Stimulated activated effector memory CD8-positive, alpha-beta T cell treated with anti-CD3 and anti-CD28 coated beads, Interleukin-12 subunit alpha, Interleukin-12 subunit beta, amount 100 ng/mL, for 72 hours (primary cell): ENCODE data around the gene TM9SF4.

Experiments used
- ATAC-seq: fragments of 150-1000 bp; cut with Tn5 transposase; 2 replicates; pipeline ENCODE4 v1.10.0; 2021
- DNase-seq, 2 donors: peaks; one replicate each; pipeline ENCODE4 v3.0.0; 2021 to 2022; ENCODE audit warnings: low spot score in 2 of 2
- H3K27ac Mint-ChIP-seq: one replicate; pipeline ENCODE4 v1.8.0; 2022; ENCODE audit warnings: mild to moderate bottlenecking, mixed read lengths
- H3K36me3 Mint-ChIP-seq: one replicate; pipeline ENCODE4 v1.8.0; 2022; ENCODE audit warnings: mild to moderate bottlenecking, mixed read lengths
- H3K4me1 Mint-ChIP-seq: one replicate; pipeline ENCODE4 v1.8.0; 2022; ENCODE audit warnings: mixed read lengths
- H3K4me3 Mint-ChIP-seq: one replicate; pipeline ENCODE4 v1.8.0; 2022; ENCODE audit warnings: mild to moderate bottlenecking, mixed read lengths
- H3K9me3 Mint-ChIP-seq: one replicate; pipeline ENCODE4 v1.8.0; 2022; ENCODE audit warnings: mixed read lengths

Gene TM9SF4

DNA sequence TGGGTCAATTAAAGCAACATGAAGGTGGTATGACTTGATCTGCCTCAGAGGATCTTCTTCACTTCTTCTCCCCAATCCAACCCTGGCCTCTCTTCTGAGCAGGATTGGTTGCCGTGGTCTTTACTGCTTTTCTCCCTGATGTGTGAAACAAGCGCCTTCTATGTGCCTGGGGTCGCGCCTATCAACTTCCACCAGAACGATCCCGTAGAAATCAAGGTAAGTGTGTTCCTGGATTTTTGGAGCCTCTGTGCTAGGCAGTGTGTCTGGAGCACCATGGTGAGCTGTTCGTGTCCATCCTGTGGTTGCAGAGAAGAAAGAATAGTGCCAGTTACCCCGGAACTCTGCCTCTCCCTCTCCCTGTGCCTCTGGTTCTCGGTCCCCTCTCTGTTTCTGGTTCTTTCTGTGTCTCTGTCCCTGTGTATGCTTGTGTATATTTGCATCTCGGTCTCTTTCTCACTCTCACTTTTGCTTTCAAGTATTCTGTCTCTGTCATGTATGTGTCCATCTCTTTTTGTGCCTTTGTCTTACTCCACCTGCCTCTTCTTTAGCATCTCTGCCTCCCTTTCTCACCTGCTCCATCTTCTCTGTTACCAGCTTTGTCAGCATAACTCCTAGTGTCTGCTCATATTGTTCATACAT is 23.5 kb downstream of the TM9SF4 start:
- H3K27ac Mint-ChIP-seq = no peak overlapping the region
- ATAC-seq = no peak

DNA sequence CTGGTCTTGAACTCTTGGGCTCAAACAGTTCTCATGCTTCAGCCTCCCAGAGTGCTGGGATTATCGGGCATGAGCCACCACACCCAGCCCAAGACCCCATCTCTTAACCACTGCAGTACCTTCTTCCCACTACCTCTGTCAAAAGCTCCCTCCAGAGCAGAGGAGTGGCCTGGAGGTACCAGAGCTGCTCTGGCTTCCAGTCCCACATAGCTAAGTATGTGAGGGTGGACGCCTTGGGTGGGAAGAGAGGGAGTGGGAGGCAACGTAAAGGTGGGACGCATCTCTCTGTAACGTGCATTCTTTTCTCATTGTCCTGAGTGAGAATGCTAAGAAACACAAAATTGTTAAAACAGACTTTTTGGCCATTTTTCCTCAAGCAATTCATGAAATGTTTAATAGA is 24.5 kb downstream of the TM9SF4 start:
- H3K36me3 Mint-ChIP-seq = peaks cover 71% of the 10 kb centered on the region
- no peaks in the 10 kb centered on the region for H3K9me3 Mint-ChIP-seq
- H3K27ac Mint-ChIP-seq = no peak overlapping the region
- DNase-seq (no peak), ATAC-seq (no peak)
- H3K4me3 Mint-ChIP-seq = no peak overlapping the region
- peaks cover 36% of the 10 kb centered on the region for H3K4me1 Mint-ChIP-seq

More for the DNA sequence above, 23.5 kb downstream of the TM9SF4 start:
- no peaks in the 10 kb centered on the region for H3K9me3 Mint-ChIP-seq
- H3K4me3 Mint-ChIP-seq = no peak overlapping the region
- peaks cover 61% of the 10 kb centered on the region for H3K36me3 Mint-ChIP-seq
- DNase-seq = no peak
- H3K4me1 Mint-ChIP-seq = peaks cover 42% of the 10 kb centered on the region

DNA sequence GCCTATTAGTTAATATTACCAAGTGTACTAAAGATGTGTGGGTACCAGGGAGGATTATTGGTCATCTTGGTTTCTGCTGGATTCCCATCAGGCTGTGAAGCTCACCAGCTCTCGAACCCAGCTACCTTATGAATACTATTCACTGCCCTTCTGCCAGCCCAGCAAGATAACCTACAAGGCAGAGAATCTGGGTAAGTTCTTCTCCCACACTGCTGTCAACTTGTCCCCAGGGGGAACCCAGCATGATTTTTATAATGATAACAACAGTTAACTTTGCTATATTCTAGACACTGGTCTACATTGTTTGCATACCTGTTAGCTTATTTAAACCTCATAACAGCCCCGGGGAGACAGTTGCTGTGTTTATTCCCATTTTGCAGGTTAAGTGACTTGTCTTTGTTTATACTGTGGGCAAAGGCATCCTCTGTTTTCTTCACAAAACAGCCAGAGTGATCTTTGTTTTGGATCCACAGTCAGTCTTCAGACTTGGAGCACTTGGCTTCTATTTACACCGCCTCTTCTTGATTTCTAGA is 26.5 kb downstream of the TM9SF4 start:
- Mint-ChIP-seq H3K36me3 (peaks cover 80% of the 10 kb centered on the region), H3K4me1 (peaks cover 25% of the 10 kb centered on the region), H3K9me3 (no peaks in the 10 kb centered on the region), H3K27ac (no peak overlapping the region), H3K4me3 (no peak overlapping the region)
- no peak for ATAC-seq
- DNase-seq = no peak

DNA sequence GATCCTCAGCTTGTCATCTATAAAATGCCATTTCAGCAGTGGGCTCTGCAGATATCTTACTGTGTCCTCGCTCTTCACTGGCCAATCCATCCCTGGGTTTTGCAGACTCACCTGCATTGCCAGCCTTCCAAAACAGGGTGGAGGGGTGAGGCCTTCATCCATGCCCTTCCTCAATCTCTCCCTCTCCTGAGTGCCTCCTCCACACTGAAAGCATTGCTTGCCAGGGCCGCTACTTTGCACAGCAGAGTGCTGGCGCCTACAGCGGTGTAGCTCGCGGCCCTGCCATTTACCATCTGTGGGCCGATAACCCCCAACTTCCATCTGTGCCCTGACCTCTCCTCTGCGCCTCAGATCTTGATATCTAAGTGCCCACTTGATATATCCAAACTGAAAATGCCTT is 29.4 kb downstream of the TM9SF4 start:
- Mint-ChIP-seq H3K36me3 (peaks cover 93% of the 10 kb centered on the region), H3K4me1 (peaks cover 3% of the 10 kb centered on the region), H3K4me3 (no peak overlapping the region), H3K27ac (peak overlapping the region; percentile 29), H3K9me3 (no peaks in the 10 kb centered on the region)
- DNase-seq = no peak
- no peak for ATAC-seq

DNA sequence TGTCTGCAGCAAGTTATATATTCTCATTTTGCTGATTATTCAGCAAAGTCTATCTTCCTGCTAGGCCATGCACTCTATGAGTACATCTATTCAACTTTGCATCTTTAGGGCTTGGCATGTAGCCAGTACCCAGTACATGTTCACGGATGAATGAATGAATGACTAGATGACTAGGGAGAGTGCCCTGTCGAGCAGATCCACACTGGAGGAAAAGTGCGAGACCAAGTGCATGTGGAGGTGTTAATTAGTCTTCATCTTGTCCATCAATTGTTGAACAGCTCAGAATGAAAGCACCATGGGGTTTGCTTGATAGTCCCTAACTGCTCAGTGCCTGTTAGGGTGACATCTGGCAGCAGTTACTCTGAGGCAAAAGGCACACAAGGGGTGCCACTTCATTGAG is 30.4 kb downstream of the TM9SF4 start:
- peaks cover 5% of the 10 kb centered on the region for H3K4me1 Mint-ChIP-seq
- H3K27ac Mint-ChIP-seq = peak overlapping the region; percentile 29
- no peak overlapping the region for H3K4me3 Mint-ChIP-seq
- peaks cover 96% of the 10 kb centered on the region for H3K36me3 Mint-ChIP-seq
- DNase-seq (no peak), ATAC-seq (no peak)
- no peaks in the 10 kb centered on the region for H3K9me3 Mint-ChIP-seq

DNA sequence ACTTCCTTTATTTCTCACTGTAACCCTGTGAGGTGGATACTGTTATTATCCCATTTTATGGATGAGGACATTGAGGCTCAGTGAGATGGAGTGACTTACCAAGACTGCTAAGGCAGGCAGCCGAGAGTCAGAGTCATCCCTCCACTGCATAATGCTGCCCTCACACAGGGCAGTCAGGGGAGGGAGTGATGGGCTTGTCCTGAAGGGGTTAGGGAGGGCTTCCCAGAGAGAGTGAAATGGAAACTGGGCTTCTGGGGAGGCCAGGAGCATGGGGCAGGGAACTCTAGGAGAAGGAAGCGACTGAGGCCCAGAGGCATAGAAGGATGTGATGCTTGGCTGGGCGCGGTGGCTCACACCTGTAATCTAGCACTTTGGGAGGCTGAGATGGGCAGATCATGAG is 31.1 kb downstream of the TM9SF4 start:
- peaks cover 96% of the 10 kb centered on the region for H3K36me3 Mint-ChIP-seq
- no peak overlapping the region for H3K4me3 Mint-ChIP-seq
- H3K4me1 Mint-ChIP-seq = peaks cover 5% of the 10 kb centered on the region
- H3K9me3 Mint-ChIP-seq = no peaks in the 10 kb centered on the region
- DNase-seq = no peak
- H3K27ac Mint-ChIP-seq = no peak overlapping the region
- ATAC-seq = no peak

DNA sequence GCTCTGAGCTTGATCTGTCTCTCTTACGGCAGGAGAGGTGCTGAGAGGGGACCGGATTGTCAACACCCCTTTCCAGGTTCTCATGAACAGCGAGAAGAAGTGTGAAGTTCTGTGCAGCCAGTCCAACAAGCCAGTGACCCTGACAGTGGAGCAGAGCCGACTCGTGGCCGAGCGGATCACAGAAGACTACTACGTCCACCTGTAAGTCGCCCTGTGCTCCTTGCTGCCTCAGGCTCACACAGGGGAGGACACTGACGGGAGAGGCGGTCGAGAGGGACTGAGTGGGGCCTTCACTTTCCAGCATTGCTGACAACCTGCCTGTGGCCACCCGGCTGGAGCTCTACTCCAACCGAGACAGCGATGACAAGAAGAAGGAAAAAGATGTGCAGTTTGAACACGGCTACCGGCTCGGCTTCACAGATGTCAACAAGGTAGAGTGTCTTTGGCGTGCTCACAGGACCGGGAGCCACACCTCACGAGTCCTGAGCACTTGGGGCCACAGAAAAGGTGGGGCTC is 32.0 kb downstream of the TM9SF4 start:
- peaks cover 5% of the 10 kb centered on the region for H3K4me1 Mint-ChIP-seq
- H3K4me3 Mint-ChIP-seq = no peak overlapping the region
- H3K9me3 Mint-ChIP-seq = no peaks in the 10 kb centered on the region
- no peak overlapping the region for H3K27ac Mint-ChIP-seq
- no peak for ATAC-seq
- H3K36me3 Mint-ChIP-seq = peaks cover 96% of the 10 kb centered on the region
- no peak for DNase-seq

DNA sequence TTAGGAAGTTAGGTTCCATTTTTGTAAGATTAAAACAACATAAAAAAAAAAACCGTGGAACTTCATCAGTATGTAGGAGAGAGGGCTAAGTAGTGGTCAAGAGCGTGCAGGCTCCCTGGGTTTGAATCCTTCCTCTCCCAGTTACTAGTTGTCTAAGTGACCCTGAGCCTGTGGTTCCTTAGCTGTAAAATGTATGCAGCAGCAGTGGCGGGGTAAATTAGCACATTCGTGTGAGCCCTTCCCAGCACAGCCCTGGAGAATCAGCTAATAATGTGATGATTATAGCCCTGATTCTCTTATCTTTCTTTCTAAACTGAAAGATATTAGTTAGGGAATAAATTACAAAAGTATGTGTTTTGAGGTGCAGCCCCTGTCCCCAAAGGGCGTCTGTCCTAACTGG is 32.6 kb downstream of the TM9SF4 start:
- no peak overlapping the region for H3K4me3 Mint-ChIP-seq
- H3K9me3 Mint-ChIP-seq = no peaks in the 10 kb centered on the region
- DNase-seq (no peak), ATAC-seq (no peak)
- peaks cover 97% of the 10 kb centered on the region for H3K36me3 Mint-ChIP-seq
- H3K27ac Mint-ChIP-seq = no peak overlapping the region
- peaks cover 5% of the 10 kb centered on the region for H3K4me1 Mint-ChIP-seq

DNA sequence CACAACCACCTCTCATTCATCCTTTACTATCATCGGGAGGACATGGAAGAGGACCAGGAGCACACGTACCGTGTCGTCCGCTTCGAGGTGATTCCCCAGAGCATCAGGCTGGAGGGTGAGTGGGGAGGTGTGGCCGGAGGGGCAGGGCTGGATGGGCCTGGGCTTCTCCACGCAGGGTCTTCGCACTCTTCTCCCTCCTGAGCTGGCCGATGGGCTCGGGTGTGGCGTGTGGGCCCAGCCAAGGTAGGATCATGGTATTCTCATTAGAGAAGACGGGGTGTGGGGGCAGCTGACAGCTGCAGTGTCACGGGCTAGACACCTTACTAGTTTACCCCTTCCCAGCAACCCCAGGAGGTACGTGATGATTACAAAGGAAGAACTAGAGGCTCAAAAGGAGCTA is 33.5 kb downstream of the TM9SF4 start:
- H3K36me3 Mint-ChIP-seq = peaks cover 100% of the 10 kb centered on the region
- ATAC-seq (no peak), DNase-seq (no peak)
- H3K4me1 Mint-ChIP-seq = peaks cover 5% of the 10 kb centered on the region
- no peak overlapping the region for H3K4me3 Mint-ChIP-seq
- no peak overlapping the region for H3K27ac Mint-ChIP-seq
- H3K9me3 Mint-ChIP-seq = no peaks in the 10 kb centered on the region

DNA sequence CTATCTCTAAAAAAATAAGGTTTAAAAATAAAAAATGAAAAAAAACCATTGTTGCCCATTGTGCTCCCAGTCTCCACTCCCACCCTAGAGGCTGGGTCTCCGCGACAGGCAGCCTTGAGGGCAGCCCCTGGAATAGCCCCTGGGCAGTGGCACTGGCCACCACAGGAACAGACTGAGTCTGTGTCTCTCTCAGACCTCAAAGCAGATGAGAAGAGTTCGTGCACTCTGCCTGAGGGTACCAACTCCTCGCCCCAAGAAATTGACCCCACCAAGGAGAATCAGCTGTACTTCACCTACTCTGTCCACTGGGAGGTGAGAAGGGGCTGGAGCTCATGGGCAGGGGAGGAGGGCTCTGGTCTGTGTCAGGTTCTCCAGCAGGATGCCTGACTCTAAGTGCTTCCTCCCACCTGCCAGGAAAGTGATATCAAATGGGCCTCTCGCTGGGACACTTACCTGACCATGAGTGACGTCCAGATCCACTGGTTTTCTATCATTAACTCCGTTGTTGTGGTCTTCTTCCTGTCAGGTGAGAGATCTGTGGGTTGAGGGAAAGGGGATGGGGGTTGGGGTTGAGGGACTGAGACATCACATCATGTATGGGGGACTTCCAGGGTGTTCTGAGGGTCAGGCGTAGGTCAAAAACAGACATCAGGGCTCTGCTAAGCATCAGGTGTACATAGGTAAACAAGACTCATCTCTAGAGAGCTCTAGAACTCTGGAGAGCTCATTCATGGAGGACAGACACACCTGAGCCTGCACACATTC is 35.6 kb downstream of the TM9SF4 start:
- DNase-seq = no peak
- Mint-ChIP-seq H3K36me3 (peaks cover 100% of the 10 kb centered on the region), H3K9me3 (no peaks in the 10 kb centered on the region), H3K4me3 (no peak overlapping the region), H3K4me1 (peaks cover 5% of the 10 kb centered on the region), H3K27ac (peak overlapping the region; percentile 68)
- ATAC-seq = no peak

DNA sequence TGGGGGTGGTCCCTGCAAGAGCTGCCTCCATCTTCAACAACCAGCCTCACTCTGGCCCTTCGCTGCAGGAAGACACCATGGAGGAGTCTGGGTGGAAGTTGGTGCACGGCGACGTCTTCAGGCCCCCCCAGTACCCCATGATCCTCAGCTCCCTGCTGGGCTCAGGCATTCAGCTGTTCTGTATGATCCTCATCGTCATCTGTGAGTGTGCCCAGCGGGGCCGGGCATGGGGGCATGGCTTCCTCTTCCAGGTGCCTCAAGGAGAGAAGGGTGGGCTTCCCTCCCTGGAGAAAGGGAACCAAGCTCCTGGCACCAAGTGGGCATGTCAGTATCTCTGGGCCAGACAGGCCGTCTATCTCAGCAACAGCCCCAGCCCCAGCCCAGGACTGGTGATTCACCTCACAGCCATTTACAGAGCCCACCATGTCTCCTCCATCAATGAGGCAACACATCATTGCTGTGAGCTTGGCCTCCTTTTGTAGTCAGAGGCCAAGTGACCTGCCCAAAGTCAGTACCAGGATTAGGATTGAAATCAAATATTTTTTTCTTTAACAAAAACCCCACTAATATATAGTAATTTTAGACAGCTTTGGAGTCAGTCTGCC is 40.2 kb downstream of the TM9SF4 start:
- no peak for ATAC-seq
- Mint-ChIP-seq H3K36me3 (peaks cover 100% of the 10 kb centered on the region), H3K27ac (peak overlapping the region; percentile 20), H3K4me1 (no peaks in the 10 kb centered on the region), H3K4me3 (no peak overlapping the region), H3K9me3 (no peaks in the 10 kb centered on the region)
- no peak for DNase-seq

DNA sequence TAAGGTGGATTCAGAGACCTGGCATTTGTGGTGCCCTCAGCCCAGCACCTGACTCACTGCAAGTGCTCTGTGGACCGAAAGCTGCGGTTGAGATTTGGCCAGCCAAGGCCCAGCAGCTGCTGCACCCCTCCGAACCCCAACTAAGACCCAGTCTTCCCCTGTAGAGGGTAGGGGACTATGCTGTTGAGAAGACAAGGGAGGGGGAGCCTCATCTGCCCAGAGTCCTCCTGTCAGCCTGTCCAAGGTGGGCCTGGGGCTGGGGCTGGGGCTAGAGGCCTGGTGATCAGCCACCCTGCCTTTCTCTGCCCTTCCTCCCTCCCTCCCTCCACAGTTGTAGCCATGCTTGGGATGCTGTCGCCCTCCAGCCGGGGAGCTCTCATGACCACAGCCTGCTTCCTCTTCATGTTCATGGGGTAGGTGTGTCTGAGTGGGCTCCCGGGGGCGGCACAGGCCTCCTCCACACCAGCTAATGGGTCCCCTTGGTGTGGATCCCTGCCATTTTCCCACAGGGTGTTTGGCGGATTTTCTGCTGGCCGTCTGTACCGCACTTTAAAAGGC is 40.9 kb downstream of the TM9SF4 start:
- Mint-ChIP-seq H3K9me3 (no peaks in the 10 kb centered on the region), H3K4me1 (peaks cover 6% of the 10 kb centered on the region), H3K27ac (peak overlapping the region; percentile 41), H3K4me3 (no peak overlapping the region), H3K36me3 (peaks cover 100% of the 10 kb centered on the region)
- no peak for ATAC-seq
- DNase-seq = no peak

DNA sequence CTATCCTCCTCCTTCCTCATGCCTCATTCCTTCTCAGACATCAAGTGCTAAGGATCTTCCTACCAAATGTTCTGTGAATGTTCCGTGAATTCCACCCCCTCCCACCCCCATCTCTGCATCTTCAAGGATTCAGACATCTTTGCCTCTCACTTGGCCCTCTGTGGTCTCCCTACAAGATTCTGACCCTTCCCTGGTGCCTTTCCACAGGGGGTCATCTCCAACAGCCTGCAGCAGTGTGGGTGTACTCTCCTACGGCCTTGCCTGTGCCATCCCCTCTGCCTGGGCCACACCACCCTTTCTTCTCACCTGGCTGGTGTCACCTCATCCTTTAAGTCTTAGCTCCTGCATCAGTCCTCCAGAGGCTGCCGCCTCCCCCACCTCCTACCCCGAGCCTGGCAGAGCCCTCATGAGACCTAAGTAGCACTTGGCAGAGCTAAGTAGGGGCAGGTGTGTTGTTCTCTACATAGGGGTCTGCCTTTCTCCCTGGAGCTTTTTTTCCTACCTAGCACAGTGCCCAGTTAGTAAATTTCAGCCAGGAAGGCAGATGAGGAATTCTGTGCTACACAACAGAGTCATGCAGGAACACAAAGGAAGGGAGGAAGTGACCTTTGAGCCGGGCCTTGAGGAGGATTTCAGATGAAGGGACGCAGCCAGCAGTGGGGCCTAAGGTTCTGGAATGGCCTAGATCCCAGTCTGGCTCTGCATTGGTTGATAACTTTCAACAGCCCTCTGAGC is 43.1 kb downstream of the TM9SF4 start:
- ATAC-seq (no peak), DNase-seq (no peak)
- peaks cover 10% of the 10 kb centered on the region for H3K4me1 Mint-ChIP-seq
- no peak overlapping the region for H3K4me3 Mint-ChIP-seq
- peaks cover 99% of the 10 kb centered on the region for H3K36me3 Mint-ChIP-seq
- H3K27ac Mint-ChIP-seq = peak overlapping the region; percentile 86
- no peaks in the 10 kb centered on the region for H3K9me3 Mint-ChIP-seq

DNA sequence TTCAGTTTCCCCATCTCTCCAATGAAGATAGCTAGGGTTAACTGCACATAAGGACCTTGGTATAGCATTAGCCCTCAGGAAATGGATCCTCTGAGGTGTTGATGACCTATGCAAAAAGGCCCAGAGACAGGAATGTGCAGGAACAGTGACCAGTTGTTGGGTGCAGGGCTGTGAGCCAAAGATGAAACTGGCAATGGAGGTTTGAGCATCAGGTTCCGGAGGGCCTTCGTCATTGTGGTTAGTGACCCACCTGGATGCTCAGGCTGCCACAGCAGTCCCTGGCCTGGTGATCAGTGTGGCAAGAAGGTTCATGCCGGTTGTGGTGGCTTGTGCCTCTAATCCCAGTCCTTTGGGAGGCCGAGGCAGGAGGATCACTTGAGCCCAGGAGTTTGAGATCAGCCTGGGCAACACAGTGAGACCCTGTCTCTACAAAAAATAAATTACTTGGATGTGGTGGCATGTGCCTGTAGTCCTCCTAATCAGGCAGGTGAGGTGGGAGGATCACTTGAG is 43.7 kb downstream of the TM9SF4 start:
- Mint-ChIP-seq H3K4me1 (peaks cover 10% of the 10 kb centered on the region), H3K27ac (peak overlapping the region; percentile 86), H3K36me3 (peaks cover 99% of the 10 kb centered on the region), H3K4me3 (no peak overlapping the region), H3K9me3 (no peaks in the 10 kb centered on the region)
- DNase-seq (no peak), ATAC-seq (no peak)

DNA sequence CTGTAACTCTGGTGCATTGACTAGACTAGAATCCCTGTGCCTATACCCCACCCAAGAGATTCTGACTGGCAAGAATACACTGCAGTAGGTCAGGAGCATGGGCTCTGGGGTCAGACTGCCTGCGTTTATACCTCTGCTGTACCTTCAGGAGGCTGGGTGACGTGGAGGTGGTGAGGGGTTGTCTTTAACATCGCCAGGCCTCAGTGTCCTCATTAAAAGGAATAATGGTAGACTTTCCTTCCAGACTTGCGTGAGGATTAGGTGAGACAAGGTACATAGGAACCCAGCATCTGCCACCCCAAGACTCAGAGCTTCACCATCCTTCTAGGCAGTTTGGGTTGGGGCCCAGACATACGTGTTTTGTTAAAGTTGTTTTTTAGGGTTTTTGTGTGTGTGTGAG is 44.3 kb downstream of the TM9SF4 start:
- Mint-ChIP-seq H3K27ac (no peak overlapping the region), H3K9me3 (no peaks in the 10 kb centered on the region), H3K36me3 (peaks cover 99% of the 10 kb centered on the region), H3K4me3 (no peak overlapping the region), H3K4me1 (peaks cover 10% of the 10 kb centered on the region)
- ATAC-seq (no peak), DNase-seq (no peak)
